HG02884 (cell line): ENCODE data around the gene GYPA.
"Not testable (repeated sequence)": the region's sequence is repeated elsewhere in the genome, so short reads cannot be mapped to it uniquely, and the experiment has no call there.

ENCODE experiments used
- ATAC-seq: cut with Tn5 transposase; IDR thresholded peaks from one replicate; pipeline ENCODE4 v1.9.1; 2021; ENCODE audit warnings: mild to moderate bottlenecking, moderate library complexity; ENCODE audit not compliant: unreplicated experiment

Gene GYPA

GRCh38 chr4:144129336-144129875 is 11.1 kb downstream of the GYPA start:
- ATAC-seq: not testable (repeated sequence)

GRCh38 chr4:144128709-144129320 is 11.7 kb downstream of the GYPA start:
- ATAC-seq: not testable (repeated sequence)

- not testable (repeated sequence) for ATAC-seq
Measured at GRCh38 chr4:144125109-144125508, 15.4 kb downstream of the GYPA start.

GRCh38 chr4:144123982-144124635 is 16.4 kb downstream of the GYPA start:
- not testable (repeated sequence) for ATAC-seq

- not testable (repeated sequence) for ATAC-seq
Measured at GRCh38 chr4:144123269-144123668, 17.2 kb downstream of the GYPA start.

- not testable (repeated sequence) for ATAC-seq
Measured at GRCh38 chr4:144119752-144120151, 20.8 kb downstream of the GYPA start.

GRCh38 chr4:144115519-144115918 is 25.0 kb downstream of the GYPA start:
- no peak for ATAC-seq

GRCh38 chr4:144113546-144113945 is 27.0 kb downstream of the GYPA start:
- no peak for ATAC-seq

GRCh38 chr4:144104509-144105130 is 35.9 kb downstream of the GYPA start:
- no peak for ATAC-seq

- not testable (repeated sequence) for ATAC-seq
Measured at GRCh38 chr4:144097776-144098175, 42.7 kb downstream of the GYPA start.

- ATAC-seq: not testable (repeated sequence)
Measured at GRCh38 chr4:144093995-144094394, 46.5 kb downstream of the GYPA start.

- not testable (repeated sequence) for ATAC-seq
Measured at GRCh38 chr4:144091181-144091580, 49.3 kb downstream of the GYPA start.

- ATAC-seq: no peak
Measured at GRCh38 chr4:144090744-144091143, 49.8 kb downstream of the GYPA start.

GRCh38 chr4:144082053-144082452 is 58.5 kb downstream of the GYPA start:
- not testable (repeated sequence) for ATAC-seq

GRCh38 chr4:144080135-144080534 is 60.4 kb downstream of the GYPA start:
- ATAC-seq: not testable (repeated sequence)

- not testable (repeated sequence) for ATAC-seq
Measured at GRCh38 chr4:144078746-144079145, 61.8 kb downstream of the GYPA start.

GRCh38 chr4:144061556-144061955 is 79.0 kb downstream of the GYPA start:
- ATAC-seq: not testable (repeated sequence)

GRCh38 chr4:144060234-144060859 is 80.2 kb downstream of the GYPA start:
- ATAC-seq: not testable (repeated sequence)
